Nephron progenitor cell (in vitro differentiated cells): ENCODE results near the gene PHACTR1.

Experiments
- DNase-seq: peaks from one replicate; pipeline ENCODE4 v3.0.0; 2021
- H3K27ac Mint-ChIP-seq: 2 replicates; pipeline ENCODE4 v1.8.0; 2021; ENCODE audit warnings: mild to moderate bottlenecking, moderate library complexity, mixed read lengths
- H3K27me3 Mint-ChIP-seq: 2 replicates; pipeline ENCODE4 v1.8.0; 2021; ENCODE audit warnings: mild to moderate bottlenecking, low read depth, mixed read lengths; ENCODE audit not compliant: poor library complexity
- H3K36me3 Mint-ChIP-seq: 2 replicates; pipeline ENCODE4 v1.8.0; 2021; ENCODE audit warnings: low read depth, mixed read lengths
- H3K4me1 Mint-ChIP-seq: 2 replicates; pipeline ENCODE4 v1.8.0; 2021; ENCODE audit warnings: mixed read lengths
- H3K4me3 Mint-ChIP-seq: 2 replicates; pipeline ENCODE4 v1.8.0; 2021; ENCODE audit warnings: mild to moderate bottlenecking, moderate library complexity, mixed read lengths
- H3K9me3 Mint-ChIP-seq: 2 replicates; pipeline ENCODE4 v1.8.0; 2021; ENCODE audit warnings: mild to moderate bottlenecking, moderate library complexity, mixed read lengths
- TF ChIP-seq, protein P1 (sequence below): fragments of 200-600 bp; sonication (generic); IDR thresholded peaks from 2 replicates; pipeline ENCODE4 v1.5.0; 2021; ENCODE audit warnings: antibody characterized with exemption

The PHACTR1 gene

DNA sequence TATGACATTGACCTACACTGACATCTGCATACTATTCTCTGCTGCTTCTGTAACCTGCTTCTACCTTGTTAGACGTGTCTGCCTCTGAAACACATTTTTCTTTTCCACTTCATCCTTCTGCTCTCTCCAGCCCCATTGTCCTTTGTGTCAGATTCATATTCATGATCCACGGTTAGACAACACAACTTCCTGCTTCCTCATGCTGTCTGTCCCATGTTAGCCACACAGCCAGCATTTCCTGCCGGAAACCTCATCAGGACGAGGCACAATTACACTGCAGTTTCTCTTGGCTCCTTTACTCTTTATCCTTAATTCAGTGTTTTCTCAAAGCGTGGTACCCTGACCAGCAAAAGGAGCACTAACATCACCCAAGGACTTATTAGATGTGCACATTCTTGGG lies 461.5 kb downstream of the PHACTR1 start:
- H3K27me3 Mint-ChIP-seq, result peaks cover 12% of the 10 kb centered on the region
- H3K4me1 Mint-ChIP-seq, result peaks cover 28% of the 10 kb centered on the region
- DNase-seq, result no peak
- H3K4me3 Mint-ChIP-seq, result no peak overlapping the region
- no peaks in the 10 kb centered on the region for H3K9me3 Mint-ChIP-seq
- H3K36me3 Mint-ChIP-seq, result no peaks in the 10 kb centered on the region
- TF ChIP-seq, protein P1, sequence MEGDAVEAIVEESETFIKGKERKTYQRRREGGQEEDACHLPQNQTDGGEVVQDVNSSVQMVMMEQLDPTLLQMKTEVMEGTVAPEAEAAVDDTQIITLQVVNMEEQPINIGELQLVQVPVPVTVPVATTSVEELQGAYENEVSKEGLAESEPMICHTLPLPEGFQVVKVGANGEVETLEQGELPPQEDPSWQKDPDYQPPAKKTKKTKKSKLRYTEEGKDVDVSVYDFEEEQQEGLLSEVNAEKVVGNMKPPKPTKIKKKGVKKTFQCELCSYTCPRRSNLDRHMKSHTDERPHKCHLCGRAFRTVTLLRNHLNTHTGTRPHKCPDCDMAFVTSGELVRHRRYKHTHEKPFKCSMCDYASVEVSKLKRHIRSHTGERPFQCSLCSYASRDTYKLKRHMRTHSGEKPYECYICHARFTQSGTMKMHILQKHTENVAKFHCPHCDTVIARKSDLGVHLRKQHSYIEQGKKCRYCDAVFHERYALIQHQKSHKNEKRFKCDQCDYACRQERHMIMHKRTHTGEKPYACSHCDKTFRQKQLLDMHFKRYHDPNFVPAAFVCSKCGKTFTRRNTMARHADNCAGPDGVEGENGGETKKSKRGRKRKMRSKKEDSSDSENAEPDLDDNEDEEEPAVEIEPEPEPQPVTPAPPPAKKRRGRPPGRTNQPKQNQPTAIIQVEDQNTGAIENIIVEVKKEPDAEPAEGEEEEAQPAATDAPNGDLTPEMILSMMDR, result no peak
- H3K27ac Mint-ChIP-seq, result peak overlapping the region; percentile 2

DNA sequence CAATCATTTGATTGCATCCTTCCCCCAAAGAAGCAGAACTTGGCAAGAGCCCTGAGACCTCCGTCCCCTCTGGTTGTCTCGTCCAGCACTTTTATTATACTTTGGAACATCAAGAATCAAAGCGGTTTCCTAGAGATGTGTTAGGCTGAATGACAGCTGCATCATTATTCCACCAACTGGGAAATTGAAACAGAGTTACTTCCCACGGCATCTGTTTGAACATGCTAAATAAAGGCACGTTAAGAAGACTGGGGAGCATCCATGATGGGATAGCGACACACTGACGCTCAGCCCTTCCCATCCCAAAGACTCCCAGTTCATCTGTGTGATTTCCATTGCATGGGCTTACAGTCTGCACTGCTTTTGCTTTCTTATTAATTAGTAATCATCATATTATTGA lies 464.0 kb downstream of the PHACTR1 start:
- no peak overlapping the region for H3K4me3 Mint-ChIP-seq
- peaks cover 8% of the 10 kb centered on the region for H3K27me3 Mint-ChIP-seq
- no peak overlapping the region for H3K27ac Mint-ChIP-seq
- H3K36me3 Mint-ChIP-seq, result no peaks in the 10 kb centered on the region
- H3K9me3 Mint-ChIP-seq, result no peaks in the 10 kb centered on the region
- no peak for DNase-seq
- TF ChIP-seq, protein P1, result no peak
- peaks cover 39% of the 10 kb centered on the region for H3K4me1 Mint-ChIP-seq

DNA sequence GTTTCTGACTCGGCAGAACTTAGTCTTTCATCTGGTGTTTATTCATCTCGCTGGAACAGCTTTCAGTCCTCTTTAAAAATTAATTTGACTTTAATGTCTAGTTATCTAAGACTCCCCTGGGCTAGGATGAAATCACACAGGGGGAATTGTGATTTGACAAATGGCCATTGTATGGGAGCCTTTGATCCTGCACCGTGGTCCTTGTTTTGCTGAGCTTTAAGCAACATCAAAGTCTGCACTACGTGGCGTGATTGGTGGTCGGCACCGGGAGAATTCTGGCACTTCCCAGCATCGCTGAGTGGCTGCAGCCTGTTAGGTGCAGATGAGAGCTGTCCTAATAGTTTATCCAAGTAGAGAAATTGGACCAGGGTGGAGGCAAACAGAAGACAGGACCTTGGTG lies 464.8 kb downstream of the PHACTR1 start:
- H3K9me3 Mint-ChIP-seq, result no peaks in the 10 kb centered on the region
- no peaks in the 10 kb centered on the region for H3K36me3 Mint-ChIP-seq
- TF ChIP-seq, protein P1, result no peak
- H3K4me3 Mint-ChIP-seq, result no peak overlapping the region
- peaks cover 8% of the 10 kb centered on the region for H3K27me3 Mint-ChIP-seq
- no peak overlapping the region for H3K27ac Mint-ChIP-seq
- peaks cover 36% of the 10 kb centered on the region for H3K4me1 Mint-ChIP-seq
- peak; percentile 33 for DNase-seq

DNA sequence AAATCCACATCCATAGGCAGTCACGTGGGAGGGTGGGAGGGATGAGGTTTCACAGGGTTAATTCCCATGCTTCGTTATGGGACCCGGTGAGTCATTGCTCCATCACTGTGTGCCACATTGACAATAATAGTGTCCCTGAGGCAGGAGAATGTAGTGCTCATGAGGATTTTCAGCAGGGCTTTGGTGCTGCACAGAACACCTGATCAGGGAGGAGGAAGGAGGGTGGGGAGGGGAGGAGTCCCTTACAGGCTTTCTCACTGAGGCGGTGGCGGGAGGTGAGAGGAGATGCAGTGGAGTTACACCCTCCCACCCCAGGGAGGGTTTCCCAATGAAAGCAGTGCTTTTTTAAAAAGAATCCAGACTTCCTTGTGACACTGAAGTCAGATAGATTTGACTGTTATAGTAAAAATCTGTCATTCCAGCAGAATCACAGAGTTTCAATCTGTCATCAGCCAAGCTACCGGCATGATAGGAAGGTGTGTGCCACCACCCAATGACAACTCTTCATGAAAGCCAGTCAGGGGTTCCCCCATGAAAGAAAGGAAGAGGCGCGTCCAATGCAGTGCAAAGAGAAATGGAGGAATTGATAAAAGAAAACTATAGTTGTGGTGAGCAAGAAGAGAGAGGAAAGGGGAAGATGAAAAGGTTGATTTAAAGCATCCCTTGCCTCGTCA lies 467.0 kb downstream of the PHACTR1 start:
- Mint-ChIP-seq H3K36me3 (no peaks in the 10 kb centered on the region), H3K27me3 (peaks cover 11% of the 10 kb centered on the region), H3K27ac (no peak overlapping the region), H3K9me3 (no peaks in the 10 kb centered on the region), H3K4me3 (no peak overlapping the region), H3K4me1 (peaks cover 57% of the 10 kb centered on the region)
- TF ChIP-seq, protein P1, result no peak
- no peak for DNase-seq

DNA sequence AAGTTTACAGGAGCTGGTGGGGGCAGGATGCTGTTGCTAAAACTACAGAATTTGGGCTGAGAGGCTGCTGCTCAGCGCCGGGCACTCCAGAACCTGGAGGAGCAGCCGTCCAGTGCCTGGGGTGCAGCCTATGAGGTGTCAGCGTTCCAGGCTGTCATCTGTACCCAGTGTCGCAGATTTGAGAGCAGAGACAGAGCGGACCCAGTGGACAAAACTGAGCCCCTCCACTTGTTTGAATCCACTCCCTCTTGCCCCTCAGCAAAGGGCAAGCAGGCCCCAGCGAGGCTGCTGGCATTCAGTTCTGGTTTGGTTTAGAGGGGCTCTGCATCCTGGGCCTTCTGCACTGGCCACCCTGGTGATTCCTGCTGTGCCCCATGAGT lies 467.5 kb downstream of the PHACTR1 start:
- H3K27ac Mint-ChIP-seq, result no peak overlapping the region
- H3K36me3 Mint-ChIP-seq, result no peaks in the 10 kb centered on the region
- H3K4me3 Mint-ChIP-seq, result no peak overlapping the region
- H3K4me1 Mint-ChIP-seq, result peaks cover 61% of the 10 kb centered on the region
- peaks cover 11% of the 10 kb centered on the region for H3K27me3 Mint-ChIP-seq
- TF ChIP-seq, protein P1, result no peak
- no peak for DNase-seq
- H3K9me3 Mint-ChIP-seq, result no peaks in the 10 kb centered on the region

DNA sequence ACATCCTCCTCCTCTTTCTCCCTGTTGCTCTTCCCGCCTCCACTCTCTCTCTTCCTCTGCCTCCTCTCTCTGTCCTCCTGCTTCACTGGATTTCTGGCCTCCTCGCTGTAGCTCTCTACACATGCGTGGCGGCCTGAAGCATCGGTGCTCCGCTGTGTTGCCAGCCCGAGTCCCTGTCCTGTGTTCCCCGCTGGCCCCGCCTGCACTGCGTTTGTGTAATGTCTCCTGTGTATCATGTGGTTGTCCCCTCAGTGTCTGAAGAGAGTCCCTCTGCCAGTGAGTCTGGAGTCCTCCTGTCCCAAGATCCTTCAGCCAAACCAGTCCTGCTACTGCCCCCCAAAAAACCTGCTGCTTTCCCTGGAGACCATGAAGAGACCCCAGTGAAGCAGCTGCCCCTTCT lies 468.0 kb downstream of the PHACTR1 start:
- H3K27ac Mint-ChIP-seq, result peak overlapping the region; percentile 40
- DNase-seq, result no peak
- peaks cover 61% of the 10 kb centered on the region for H3K4me1 Mint-ChIP-seq
- TF ChIP-seq, protein P1, result no peak
- no peaks in the 10 kb centered on the region for H3K9me3 Mint-ChIP-seq
- H3K4me3 Mint-ChIP-seq, result no peak overlapping the region
- H3K36me3 Mint-ChIP-seq, result no peaks in the 10 kb centered on the region
- peaks cover 11% of the 10 kb centered on the region for H3K27me3 Mint-ChIP-seq
